A549 (cell line): Measurements from ENCODE around the gene ATOX1. TPM values are rescaled to one million over a fixed set of nuclear protein-coding genes. Genes with fewer than 3 reads are reported as not detected.

Source experiments
- ATAC-seq, 2 experiments: fragments of 200-7000 bp in 1 of 2; fragments of >200 bp in 1 of 2; cut with Nextera tagmentation in 1 of 2; cut with Tn5 transposase in 1 of 2; 3 replicates each; pipeline versions ENCODE4 v1.8.0 to v1.9.1; 2018 to 2020; ENCODE audit warnings: mild to moderate bottlenecking in 1 of 2, moderate library complexity in 1 of 2
- CTCF ChIA-PET: fragments of 300-600 bp; sonication (Branson Sonifier 250); formaldehyde crosslinking; extraction: SDS; loops from one replicate; lab custom pipeline; 2021; ENCODE audit warnings: antibody characterized with exemption, inconsistent platforms; lab: Yijun Ruan, JAX
- POLR2A ChIA-PET: fragments of 350-600 bp; formaldehyde crosslinking; extraction: SDS; loops from one replicate; lab custom pipeline; 2021; ENCODE audit warnings: antibody characterized with exemption, inconsistent platforms; lab: Yijun Ruan, JAX
- DNase-seq, 2 experiments: peaks; one replicate each; pipeline versions ENCODE4 v3.0.0 to v3.0.0-alpha.2; 2011 to 2016; ENCODE audit warnings: low read depth in 1 of 2, low spot score in 1 of 2
- FAIRE-seq: peaks from 2 replicates; lab custom pipeline; 2011; peaks lifted over from hg19 to GRCh38; lab: Jason Lieb, UNC
- H3K27ac ChIP-seq, 2 experiments: fragments of >200 bp; sonication (Bioruptor Twin); formaldehyde crosslinking; 3 replicates each; pipeline ENCODE4 v1.5.1; 2016 to 2017
- H3K4me1 ChIP-seq: fragments of >200 bp; sonication (Bioruptor Twin); formaldehyde crosslinking; 3 replicates; pipeline ENCODE4 v1.6.1; 2016
- H3K4me2 ChIP-seq: fragments of >200 bp; sonication (Bioruptor Twin); formaldehyde crosslinking; 3 replicates; pipeline ENCODE4 v1.6.1; 2016
- H3K4me3 ChIP-seq: fragments of >200 bp; sonication (Bioruptor Twin); formaldehyde crosslinking; 3 replicates; pipeline ENCODE4 v1.5.1; 2016
- H3K9me3 ChIP-seq: fragments of >200 bp; sonication (Bioruptor Twin); formaldehyde crosslinking; 3 replicates; pipeline ENCODE4 v1.6.1; 2016
- BHLHE40 ChIP-seq: IDR thresholded peaks from 2 replicates; pipeline ENCODE4 v1.6.1; 2012; ENCODE audit warnings: low read depth, low read length, inconsistent platforms
- CBX2 ChIP-seq: fragments of 200-600 bp; sonication (generic); IDR thresholded peaks from 2 replicates; pipeline ENCODE4 v1.6.1; 2016; ENCODE audit warnings: low read depth, mild to moderate bottlenecking, borderline replicate concordance
- CBX8 ChIP-seq: fragments of 200-600 bp; sonication (generic); IDR thresholded peaks from 2 replicates; pipeline ENCODE4 v1.6.1; 2016
- CHD2 ChIP-seq: fragments of 150-350 bp; IDR thresholded peaks from 2 replicates; pipeline ENCODE4 v1.6.1; 2014; ENCODE audit warnings: low read length; ENCODE audit not compliant: partially characterized antibody
- EP300 ChIP-seq, 2 experiments: fragments of >200 bp; sonication (Bioruptor Twin); formaldehyde crosslinking; IDR thresholded peaks; 2 replicates in 1 of 2; 3 replicates in 1 of 2; pipeline ENCODE4 v1.6.1; 2016 to 2017
- FOSL2 ChIP-seq, 2 experiments: fragments of 450-650 bp in 1 of 2; fragments of >200 bp in 1 of 2; sonication (Bioruptor Twin) in 1 of 2; formaldehyde crosslinking; IDR thresholded peaks; 2 replicates each; pipeline versions ENCODE4 v1.5.0 to v1.6.1; 2016 to 2020; ENCODE audit warnings: mild to moderate bottlenecking in 1 of 2, moderate library complexity in 1 of 2
- FOXS1 ChIP-seq: fragments of 250-450 bp; sonication (Bioruptor Pico); IDR thresholded peaks from 2 replicates; pipeline ENCODE4 v1.5.0; 2020; ENCODE audit warnings: mild to moderate bottlenecking, moderate library complexity
- HOXB13 ChIP-seq: fragments of 250-450 bp; sonication (Bioruptor Pico); IDR thresholded peaks from 2 replicates; pipeline ENCODE4 v1.5.0; 2020; ENCODE audit warnings: low read depth, mild to moderate bottlenecking, moderate library complexity
- HOXB5 ChIP-seq: fragments of 250-450 bp; sonication (Bioruptor Pico); IDR thresholded peaks from 2 replicates; pipeline ENCODE4 v1.5.0; 2020; ENCODE audit warnings: mild to moderate bottlenecking, moderate library complexity
- JUNB ChIP-seq: fragments of >200 bp; sonication (Bioruptor Twin); formaldehyde crosslinking; IDR thresholded peaks from 2 replicates; pipeline ENCODE4 v1.6.1; 2016
- KDM1A ChIP-seq: fragments of 200-600 bp; sonication (generic); IDR thresholded peaks from 2 replicates; pipeline ENCODE4 v1.6.1; 2016; ENCODE audit warnings: low read depth, mild to moderate bottlenecking
- MAFK ChIP-seq: fragments of 450-650 bp; IDR thresholded peaks from 2 replicates; pipeline ENCODE4 v1.6.1; 2014; ENCODE audit not compliant: partially characterized antibody
- MAZ ChIP-seq: fragments of 150-350 bp; IDR thresholded peaks from 2 replicates; pipeline ENCODE4 v1.6.1; 2014; ENCODE audit warnings: antibody characterized with exemption, low read depth, low read length, borderline replicate concordance
- MYC ChIP-seq: IDR thresholded peaks from 2 replicates; pipeline ENCODE4 v1.6.1; 2012; ENCODE audit warnings: mild to moderate bottlenecking, inconsistent platforms, low read length, improper control_type of control experiment, borderline replicate concordance
- PHF8 ChIP-seq: fragments of 200-600 bp; sonication (generic); IDR thresholded peaks from 2 replicates; pipeline ENCODE4 v1.6.1; 2016; ENCODE audit warnings: low read depth, mild to moderate bottlenecking, antibody characterized with exemption, moderate library complexity, borderline replicate concordance
- POLR2A ChIP-seq: IDR thresholded peaks from 2 replicates; pipeline ENCODE4 v1.6.1; 2012; ENCODE audit warnings: mild to moderate bottlenecking, low read length
- RAD21 ChIP-seq, 2 experiments: fragments of >200 bp in 1 of 2; sonication (Bioruptor Twin) in 1 of 2; formaldehyde crosslinking in 1 of 2; IDR thresholded peaks in 1 of 2; conservative IDR thresholded peaks in 1 of 2; 2 replicates in 1 of 2; 3 replicates in 1 of 2; pipeline ENCODE4 v1.6.1; 2012 to 2018; ENCODE audit warnings: inconsistent platforms in 1 of 2
- RARB ChIP-seq: fragments of 250-450 bp; sonication (Bioruptor Pico); IDR thresholded peaks from 2 replicates; pipeline ENCODE4 v1.8.0; 2021; ENCODE audit warnings: mild to moderate bottlenecking, moderate library complexity
- RNF2 ChIP-seq: fragments of 200-600 bp; sonication (generic); IDR thresholded peaks from 2 replicates; pipeline ENCODE4 v1.6.1; 2016; ENCODE audit warnings: low read depth, mild to moderate bottlenecking, antibody characterized with exemption, moderate library complexity, borderline replicate concordance
- SMC3 ChIP-seq: fragments of >200 bp; sonication (Bioruptor Twin); formaldehyde crosslinking; IDR thresholded peaks from 3 replicates; pipeline ENCODE4 v1.6.1; 2018; ENCODE audit warnings: inconsistent platforms
- ZC3H11A ChIP-seq: fragments of 450-650 bp; IDR thresholded peaks from 2 replicates; pipeline ENCODE4 v1.6.1; 2014; ENCODE audit warnings: antibody characterized with exemption, mild to moderate bottlenecking
- ZFP36 ChIP-seq: fragments of 450-650 bp; IDR thresholded peaks from 2 replicates; pipeline ENCODE4 v1.6.1; 2014; ENCODE audit warnings: borderline replicate concordance; ENCODE audit not compliant: partially characterized antibody
- WGBS: methylation state at CpG from one replicate; pipeline ENCODE4 v1.1.6; 2017; ENCODE audit errors: missing lambda C conversion rate; 5-methylcytosine and 5-hydroxymethylcytosine counted together
- polyA plus RNA-seq, 4 experiments: library from polyadenylated mRNA; depleted of rRNA in 3 of 4; stranded (reverse); fragments of >200 nt; fragmentation: RNase III in 1 of 4; extraction: RNeasy Plus Mini Kit Qiagen cat#74134 plus additional on column Dnase treatment in 1 of 4; gene quantifications; 2 replicates in 3 of 4; 3 replicates in 1 of 4; pipeline ENCODE4 v1.2.3, GENCODE V29; 2011 to 2017
- TF ChIP-seq, protein P1 (sequence below): fragments of >200 bp; sonication (Bioruptor Twin); formaldehyde crosslinking; IDR thresholded peaks from 2 replicates; pipeline ENCODE4 v1.6.1; 2016
- TF ChIP-seq, protein P2 (sequence below): fragments of 250-450 bp; sonication (Bioruptor Pico); IDR thresholded peaks from 2 replicates; pipeline ENCODE4 v1.5.0; 2020; ENCODE audit warnings: low read depth, mild to moderate bottlenecking, moderate library complexity
- TF ChIP-seq, protein P3 (sequence below): fragments of 450-650 bp; IDR thresholded peaks from 2 replicates; pipeline ENCODE4 v1.6.1; 2014; ENCODE audit warnings: antibody characterized with exemption
- TF ChIP-seq, protein P4 (sequence below): fragments of 150-350 bp; IDR thresholded peaks from 2 replicates; pipeline ENCODE4 v1.6.1; 2014; ENCODE audit warnings: low read depth, mild to moderate bottlenecking, low read length
- TF ChIP-seq, protein P5 (sequence below): fragments of >200 bp; sonication (Bioruptor Twin); formaldehyde crosslinking; IDR thresholded peaks from 3 replicates; pipeline ENCODE4 v1.6.1; 2016
- TF ChIP-seq, protein P6 (sequence below): IDR thresholded peaks from 2 replicates; pipeline ENCODE4 v1.6.1; 2012; ENCODE audit warnings: low read depth, borderline replicate concordance
- TF ChIP-seq, protein P7 (sequence below): IDR thresholded peaks from 2 replicates; pipeline ENCODE4 v1.6.1; 2012

Gene ATOX1
- polyA plus RNA-seq, 2 of the 4 experiments (the other 2 are of a cell fraction), result 58.1 to 218 TPM

DNA sequence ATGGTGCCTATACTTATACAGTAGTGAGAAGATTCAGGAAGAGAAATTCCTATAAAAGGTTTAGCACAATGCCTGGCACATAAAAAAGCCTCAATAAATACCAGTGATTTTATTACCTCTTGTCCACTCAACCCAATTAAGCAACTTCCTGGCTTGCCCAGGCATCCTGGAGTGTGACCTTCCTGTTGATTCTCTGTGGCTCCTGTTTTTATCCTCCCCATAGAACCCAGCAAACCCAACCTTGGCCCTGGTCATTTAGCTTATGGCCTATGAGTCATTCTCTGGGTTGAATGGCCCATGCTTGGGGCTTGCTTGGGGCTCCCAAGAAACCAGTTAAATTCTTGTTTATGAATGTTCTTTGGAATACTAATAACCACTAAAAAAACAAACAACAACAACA is 50.3 kb downstream of the ATOX1 start:
- ChIA-PET POLR2A (no interaction called here), CTCF (interaction anchor here (1.6 to 3.6 kb wide), 3 partner anchors 32 to 56 kb away, joined by 4 to 14 read pairs (median 6); no protein-coding TSS in a partner anchor)
- Histone ChIP-seq H3K4me3 (no peak overlapping the region), H3K27ac (no peak overlapping the region), H3K9me3 (peaks cover 3% of the 10 kb centered on the region; the same call in 2 of the 3 replicates), H3K4me1 (peaks cover 10% of the 10 kb centered on the region; the same call in 2 of the 3 replicates), H3K4me2 (no peak overlapping the region)
- FAIRE-seq (no peak), DNase-seq (no peak), ATAC-seq (no peak)
- TF ChIP-seq CBX8 (no peak), KDM1A (no peak), ZC3H11A (no peak), HOXB13 (CRISPR knock-in tag) (no peak), RARB (CRISPR knock-in tag) (no peak), CHD2 (no peak), FOXS1 (CRISPR knock-in tag) (no peak), RNF2 (no peak), FOSL2 (IDR thresholded peaks at IDR 0.05) (no peak), FOSL2 (CRISPR knock-in tag; IDR thresholded peaks at IDR 0.05) (no peak; the same call in 1 of the 2 replicates), RAD21 (conservative IDR thresholded peaks at IDR 0.05 in 1 of 2, IDR thresholded peaks at IDR 0.05 in 1 of 2) (no peak), ZFP36 (no peak), HOXB5 (CRISPR knock-in tag) (no peak), SMC3 (no peak), BHLHE40 (no peak)
- TF ChIP-seq, protein P1, sequence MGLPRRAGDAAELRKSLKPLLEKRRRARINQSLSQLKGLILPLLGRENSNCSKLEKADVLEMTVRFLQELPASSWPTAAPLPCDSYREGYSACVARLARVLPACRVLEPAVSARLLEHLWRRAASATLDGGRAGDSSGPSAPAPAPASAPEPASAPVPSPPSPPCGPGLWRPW, result no peak
- TF ChIP-seq, protein P2, sequence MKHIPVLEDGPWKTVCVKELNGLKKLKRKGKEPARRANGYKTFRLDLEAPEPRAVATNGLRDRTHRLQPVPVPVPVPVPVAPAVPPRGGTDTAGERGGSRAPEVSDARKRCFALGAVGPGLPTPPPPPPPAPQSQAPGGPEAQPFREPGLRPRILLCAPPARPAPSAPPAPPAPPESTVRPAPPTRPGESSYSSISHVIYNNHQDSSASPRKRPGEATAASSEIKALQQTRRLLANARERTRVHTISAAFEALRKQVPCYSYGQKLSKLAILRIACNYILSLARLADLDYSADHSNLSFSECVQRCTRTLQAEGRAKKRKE, result no peak
- TF ChIP-seq, protein P3, sequence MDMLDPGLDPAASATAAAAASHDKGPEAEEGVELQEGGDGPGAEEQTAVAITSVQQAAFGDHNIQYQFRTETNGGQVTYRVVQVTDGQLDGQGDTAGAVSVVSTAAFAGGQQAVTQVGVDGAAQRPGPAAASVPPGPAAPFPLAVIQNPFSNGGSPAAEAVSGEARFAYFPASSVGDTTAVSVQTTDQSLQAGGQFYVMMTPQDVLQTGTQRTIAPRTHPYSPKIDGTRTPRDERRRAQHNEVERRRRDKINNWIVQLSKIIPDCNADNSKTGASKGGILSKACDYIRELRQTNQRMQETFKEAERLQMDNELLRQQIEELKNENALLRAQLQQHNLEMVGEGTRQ, result no peak
- TF ChIP-seq, protein P4, sequence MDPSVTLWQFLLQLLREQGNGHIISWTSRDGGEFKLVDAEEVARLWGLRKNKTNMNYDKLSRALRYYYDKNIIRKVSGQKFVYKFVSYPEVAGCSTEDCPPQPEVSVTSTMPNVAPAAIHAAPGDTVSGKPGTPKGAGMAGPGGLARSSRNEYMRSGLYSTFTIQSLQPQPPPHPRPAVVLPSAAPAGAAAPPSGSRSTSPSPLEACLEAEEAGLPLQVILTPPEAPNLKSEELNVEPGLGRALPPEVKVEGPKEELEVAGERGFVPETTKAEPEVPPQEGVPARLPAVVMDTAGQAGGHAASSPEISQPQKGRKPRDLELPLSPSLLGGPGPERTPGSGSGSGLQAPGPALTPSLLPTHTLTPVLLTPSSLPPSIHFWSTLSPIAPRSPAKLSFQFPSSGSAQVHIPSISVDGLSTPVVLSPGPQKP, result no peak
- TF ChIP-seq, protein P5, sequence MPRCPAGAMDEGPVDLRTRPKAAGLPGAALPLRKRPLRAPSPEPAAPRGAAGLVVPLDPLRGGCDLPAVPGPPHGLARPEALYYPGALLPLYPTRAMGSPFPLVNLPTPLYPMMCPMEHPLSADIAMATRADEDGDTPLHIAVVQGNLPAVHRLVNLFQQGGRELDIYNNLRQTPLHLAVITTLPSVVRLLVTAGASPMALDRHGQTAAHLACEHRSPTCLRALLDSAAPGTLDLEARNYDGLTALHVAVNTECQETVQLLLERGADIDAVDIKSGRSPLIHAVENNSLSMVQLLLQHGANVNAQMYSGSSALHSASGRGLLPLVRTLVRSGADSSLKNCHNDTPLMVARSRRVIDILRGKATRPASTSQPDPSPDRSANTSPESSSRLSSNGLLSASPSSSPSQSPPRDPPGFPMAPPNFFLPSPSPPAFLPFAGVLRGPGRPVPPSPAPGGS, result no peak

DNA sequence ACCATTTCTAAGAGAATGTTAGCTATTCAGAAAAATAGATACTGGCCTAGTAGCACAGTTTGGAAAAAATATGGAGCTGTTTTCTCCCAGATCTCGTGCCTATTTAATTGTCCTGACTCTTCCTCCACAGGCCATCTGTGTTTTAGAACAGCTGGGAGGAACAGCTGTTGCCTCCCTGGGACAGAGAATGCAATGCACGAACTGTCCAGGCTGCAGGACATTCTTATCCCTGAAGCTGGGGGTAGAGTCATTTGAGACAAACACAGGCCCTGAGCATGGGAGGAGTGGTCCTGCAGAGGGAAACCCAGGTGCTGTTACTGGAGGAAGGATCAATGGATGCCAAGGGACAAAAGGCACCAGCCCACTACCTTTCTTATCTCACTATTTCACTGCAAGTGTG is 50.9 kb downstream of the ATOX1 start:
- POLR2A ChIA-PET, result interaction anchor here (0.6 kb wide), 1 partner anchor 19 kb away, joined by 3 read pairs; no protein-coding TSS in a partner anchor
- CTCF ChIA-PET, result interaction anchor here (0.9 to 3.6 kb wide), 4 partner anchors 35 to 85 kb away, joined by 4 to 14 read pairs (median 6); no protein-coding TSS in a partner anchor
- 51% methylated on average over 2 of the region's 2 CpGs for WGBS

More for the DNA sequence above, 50.9 kb downstream of the ATOX1 start:
- Histone ChIP-seq H3K4me3 (no peak overlapping the region), H3K4me1 (peaks cover 15% of the 10 kb centered on the region; the same call in 2 of the 3 replicates), H3K4me2 (no peak overlapping the region), H3K9me3 (peaks cover 3% of the 10 kb centered on the region; the same call in 2 of the 3 replicates), H3K27ac (0 out of 6 replicates have a peak overlapping the region, but pooled peaks of 1 of the 2 experiments have one; percentile 5)
- TF ChIP-seq KDM1A (no peak), CBX2 (no peak), HOXB5 (CRISPR knock-in tag) (no peak), SMC3 (no peak), RARB (CRISPR knock-in tag) (no peak), EP300 (IDR thresholded peaks at IDR 0.05) (no peak), JUNB (no peak), POLR2A (no peak), FOXS1 (CRISPR knock-in tag) (no peak), MAZ (no peak), MYC (no peak), MAFK (no peak), PHF8 (no peak)
- TF ChIP-seq, protein P4, result no peak
- TF ChIP-seq, protein P6, sequence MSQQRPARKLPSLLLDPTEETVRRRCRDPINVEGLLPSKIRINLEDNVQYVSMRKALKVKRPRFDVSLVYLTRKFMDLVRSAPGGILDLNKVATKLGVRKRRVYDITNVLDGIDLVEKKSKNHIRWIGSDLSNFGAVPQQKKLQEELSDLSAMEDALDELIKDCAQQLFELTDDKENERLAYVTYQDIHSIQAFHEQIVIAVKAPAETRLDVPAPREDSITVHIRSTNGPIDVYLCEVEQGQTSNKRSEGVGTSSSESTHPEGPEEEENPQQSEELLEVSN, result no peak
- TF ChIP-seq, protein P1, result no peak
- TF ChIP-seq, protein P7, sequence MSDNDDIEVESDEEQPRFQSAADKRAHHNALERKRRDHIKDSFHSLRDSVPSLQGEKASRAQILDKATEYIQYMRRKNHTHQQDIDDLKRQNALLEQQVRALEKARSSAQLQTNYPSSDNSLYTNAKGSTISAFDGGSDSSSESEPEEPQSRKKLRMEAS, result no peak
- TF ChIP-seq, protein P5, result no peak
- FAIRE-seq (no peak), DNase-seq (no peak), ATAC-seq (no peak)
